GM19324 (cell line): ENCODE data around the gene CACNA2D3.

Source experiments
- ATAC-seq: cut with Tn5 transposase; IDR thresholded peaks from one replicate; pipeline ENCODE4 v1.9.1; 2021; ENCODE audit warnings: mild to moderate bottlenecking, moderate library complexity; ENCODE audit not compliant: unreplicated experiment, low FRiP score

The CACNA2D3 gene

GRCh38 chr3:54212723-54213122, 90.4 kb downstream of the CACNA2D3 start:
- no peak for ATAC-seq

- ATAC-seq: no peak
These were observed 91.6 kb downstream of the CACNA2D3 start for GRCh38 chr3:54213907-54214306.

GRCh38 chr3:54214845-54215244, 92.5 kb downstream of the CACNA2D3 start:
- no peak for ATAC-seq

- ATAC-seq: no peak
These were observed 93.2 kb downstream of the CACNA2D3 start for GRCh38 chr3:54215521-54215920.

GRCh38 chr3:54217828-54218227, 95.5 kb downstream of the CACNA2D3 start:
- ATAC-seq: no peak

GRCh38 chr3:54222316-54222715, 100.0 kb downstream of the CACNA2D3 start:
- no peak for ATAC-seq

- ATAC-seq: no peak
These were observed 100.7 kb downstream of the CACNA2D3 start for GRCh38 chr3:54223063-54223462.

GRCh38 chr3:54225841-54226528, 103.6 kb downstream of the CACNA2D3 start:
- no peak for ATAC-seq

GRCh38 chr3:54228806-54229205, 106.5 kb downstream of the CACNA2D3 start:
- ATAC-seq: no peak

GRCh38 chr3:54232618-54233017, 110.3 kb downstream of the CACNA2D3 start:
- ATAC-seq: no peak

GRCh38 chr3:54235998-54236397, 113.6 kb downstream of the CACNA2D3 start:
- ATAC-seq: no peak

- no peak for ATAC-seq
These were observed 114.8 kb downstream of the CACNA2D3 start for GRCh38 chr3:54237109-54237508.

- ATAC-seq: no peak
These were observed 115.6 kb downstream of the CACNA2D3 start for GRCh38 chr3:54237788-54238502.

GRCh38 chr3:54240309-54240708, 118.0 kb downstream of the CACNA2D3 start:
- no peak for ATAC-seq

- no peak for ATAC-seq
These were observed 120.9 kb downstream of the CACNA2D3 start for GRCh38 chr3:54243056-54243931.

- ATAC-seq: no peak
These were observed 121.8 kb downstream of the CACNA2D3 start for GRCh38 chr3:54243960-54244682.

GRCh38 chr3:54251705-54252104, 129.4 kb downstream of the CACNA2D3 start:
- ATAC-seq: no peak

GRCh38 chr3:54257125-54257720, 134.9 kb downstream of the CACNA2D3 start:
- ATAC-seq: no peak

GRCh38 chr3:54259636-54260035, 137.3 kb downstream of the CACNA2D3 start:
- ATAC-seq: no peak

- no peak for ATAC-seq
These were observed 138.8 kb downstream of the CACNA2D3 start for GRCh38 chr3:54261141-54261540.
